Myocyte (in vitro differentiated cells): ENCODE measurements around the gene KRTAP5-7. TPM values are rescaled to one million over a fixed set of nuclear protein-coding genes. Genes with fewer than 3 reads are reported as not detected.

Experiments used
- total RNA-seq: library from RNA; depleted of rRNA; stranded (reverse); fragments of >200 nt; gene quantifications from 2 replicates; pipeline ENCODE4 v1.2.3, GENCODE V29; 2014

Gene KRTAP5-7
- total RNA-seq, 1 donor from 2014 or later, result not detected

Other genes with a start within 250 kb of the KRTAP5-7 start
- 48.0 and 87.5 TPM in 2 replicates for gene DHCR7, start 78.9 kb upstream of the KRTAP5-7 start, total RNA-seq
- gene NADSYN1, start 74.1 kb upstream of the KRTAP5-7 start, total RNA-seq, result 31.9 and 48.0 TPM in 2 replicates
- 0.21 TPM in 1 of 2 replicates, not detected in the other for gene KRTAP5-8, start 10.8 kb downstream of the KRTAP5-7 start, total RNA-seq
- gene KRTAP5-9, start 21.2 kb downstream of the KRTAP5-7 start, total RNA-seq, result 0.16 and 0.29 TPM in 2 replicates
- gene KRTAP5-10, start 38.3 kb downstream of the KRTAP5-7 start, total RNA-seq, result not detected in 2 replicates
- not detected in 2 replicates for gene KRTAP5-11, start 55.6 kb downstream of the KRTAP5-7 start, total RNA-seq